HepG2 (cell line): Measurements from ENCODE around the gene NPC2. TPM values are rescaled to one million over a fixed set of nuclear protein-coding genes. Genes with fewer than 3 reads are reported as not detected.

Experiments
- KLF6 ChIP-seq: IDR thresholded peaks from 2 replicates; pipeline ENCODE4 v1.8.0; 2016; ENCODE audit warnings: missing biosample characterization, missing genetic modification reagents
- KMT2A ChIP-seq: sonication (generic); formaldehyde crosslinking; IDR thresholded peaks from 2 replicates; pipeline ENCODE4 v1.4.0; 2020; ENCODE audit warnings: missing genetic modification reagents
- NR0B2 ChIP-seq: sonication (generic); formaldehyde crosslinking; IDR thresholded peaks from 2 replicates; pipeline ENCODE4 v1.4.0; 2020; ENCODE audit warnings: mild to moderate bottlenecking, missing genetic modification reagents
- NR2C2 ChIP-seq: sonication (generic); formaldehyde crosslinking; IDR thresholded peaks from 2 replicates; pipeline ENCODE4 v1.4.0; 2020; ENCODE audit warnings: missing genetic modification reagents, mild to moderate bottlenecking, moderate library complexity, borderline replicate concordance
- PHF5A ChIP-seq: IDR thresholded peaks from one replicate; pipeline ENCODE4 v1.6.1; 2018; ENCODE audit warnings: low read depth, missing genetic modification reagents; ENCODE audit not compliant: unreplicated experiment
- RBFOX2 ChIP-seq: fragments of 200-400 bp; formaldehyde crosslinking; IDR thresholded peaks from 2 replicates; pipeline ENCODE4 v1.6.1; 2017; ENCODE audit warnings: low read depth, mild to moderate bottlenecking, low read length
- SKI ChIP-seq: fragments of 450-650 bp; IDR thresholded peaks from one replicate; pipeline ENCODE4 v1.6.1; 2018; ENCODE audit warnings: mild to moderate bottlenecking; ENCODE audit not compliant: partially characterized antibody
- SMARCE1 ChIP-seq: fragments of 450-650 bp; IDR thresholded peaks from 2 replicates; pipeline ENCODE4 v1.6.1; 2017; ENCODE audit warnings: borderline replicate concordance
- SOX6 ChIP-seq, 2 experiments: fragments of 450-650 bp in 1 of 2; sonication (generic) in 1 of 2; formaldehyde crosslinking in 1 of 2; IDR thresholded peaks; 2 replicates each; pipeline versions ENCODE4 v1.4.0 to v1.6.1; 2017 to 2020; ENCODE audit warnings: antibody characterized with exemption in 1 of 2, mild to moderate bottlenecking in 1 of 2, missing genetic modification reagents in 1 of 2
- TEAD3 ChIP-seq: optimal IDR thresholded peaks from 2 replicates; pipeline ENCODE3; 2016; ENCODE audit warnings: borderline replicate concordance
- TGIF2 ChIP-seq: IDR thresholded peaks from 2 replicates; pipeline ENCODE4 v1.6.1; 2016; ENCODE audit warnings: control low read depth, missing compliant biosample characterization
- TP53 ChIP-seq: sonication (generic); formaldehyde crosslinking; conservative IDR thresholded peaks from 2 replicates; pipeline ENCODE4 v1.4.0; 2020; ENCODE audit warnings: missing genetic modification reagents
- XRCC5 ChIP-seq: fragments of 200-400 bp; formaldehyde crosslinking; optimal IDR thresholded peaks from 2 replicates; pipeline ENCODE3; 2017; ENCODE audit warnings: mild to moderate bottlenecking, low read length
- ZBTB21 ChIP-seq: sonication (generic); formaldehyde crosslinking; IDR thresholded peaks from 2 replicates; pipeline ENCODE4 v1.4.0; 2020; ENCODE audit warnings: missing genetic modification reagents
- ZFP41 ChIP-seq: sonication (generic); formaldehyde crosslinking; IDR thresholded peaks from 2 replicates; pipeline ENCODE4 v1.4.0; 2020; ENCODE audit warnings: mild to moderate bottlenecking, missing genetic modification reagents, borderline replicate concordance
- ZNF230 ChIP-seq: sonication (generic); formaldehyde crosslinking; IDR thresholded peaks from 2 replicates; pipeline ENCODE4 v1.4.0; 2020; ENCODE audit warnings: mild to moderate bottlenecking, missing genetic modification reagents
- ZNF235 ChIP-seq: sonication (generic); formaldehyde crosslinking; IDR thresholded peaks from 2 replicates; pipeline ENCODE4 v1.8.1; 2023; ENCODE audit warnings: mild to moderate bottlenecking, missing genetic modification reagents, borderline replicate concordance
- ZNF431 ChIP-seq: sonication (generic); formaldehyde crosslinking; IDR thresholded peaks from 2 replicates; pipeline ENCODE4 v1.9.0; 2022; ENCODE audit warnings: missing genetic modification reagents, low read depth, mild to moderate bottlenecking, borderline replicate concordance
- ZNF484 ChIP-seq: sonication (generic); formaldehyde crosslinking; IDR thresholded peaks from 2 replicates; pipeline ENCODE4 v1.5.1; 2020; ENCODE audit warnings: mild to moderate bottlenecking, low read depth, missing genetic modification reagents, borderline replicate concordance
- ZNF503 ChIP-seq: sonication (generic); formaldehyde crosslinking; IDR thresholded peaks from 2 replicates; pipeline ENCODE4 v1.4.0; 2020; ENCODE audit warnings: missing genetic modification reagents
- ZNF589 ChIP-seq: sonication (generic); formaldehyde crosslinking; conservative IDR thresholded peaks from 2 replicates; pipeline ENCODE4 v1.8.0; 2022; ENCODE audit warnings: mild to moderate bottlenecking, moderate library complexity, missing genetic modification reagents
- ZNF790 ChIP-seq: sonication (generic); formaldehyde crosslinking; IDR thresholded peaks from 2 replicates; pipeline ENCODE4 v1.8.0; 2022; ENCODE audit warnings: missing genetic modification reagents, mild to moderate bottlenecking, borderline replicate concordance
- ZNF841 ChIP-seq: sonication (generic); formaldehyde crosslinking; IDR thresholded peaks from 2 replicates; pipeline ENCODE4 v1.8.1; 2023; ENCODE audit warnings: missing genetic modification reagents, borderline replicate concordance
- ZXDC ChIP-seq: sonication (generic); formaldehyde crosslinking; IDR thresholded peaks from 2 replicates; pipeline ENCODE4 v1.5.0; 2020; ENCODE audit warnings: mild to moderate bottlenecking, missing genetic modification reagents
- polyA plus RNA-seq, 8 experiments: library from polyadenylated mRNA; depleted of rRNA in 3 of 8; stranded (reverse) in 7 of 8; unstranded in 1 of 8; fragments of >200 nt; fragmentation: Illumina TruSeq in 4 of 8; extraction: Trizol in 4 of 8; gene quantifications; 2 replicates each; pipeline versions ENCODE4 v1.2.1 to v1.2.3, GENCODE V29; 2011 to 2016; ENCODE audit warnings: low read depth in 4 of 8, missing spikeins in 1 of 8, mixed read lengths in 1 of 8; ENCODE audit not compliant: insufficient read depth in 1 of 8
- total RNA-seq, 5 experiments: library from RNA; depleted of rRNA; stranded (reverse); fragments of >200 nt; fragmentation: Illumina TruSeq; extraction: Trizol; gene quantifications; 2 replicates each; pipeline ENCODE4 v1.2.3, GENCODE V29; 2016; ENCODE audit warnings: low read depth in 1 of 5

The NPC2 gene
- total and polyA plus RNA-seq, 2 of the 13 experiments (the other 11 are each of a cell fraction or from before 2014, with no cell fraction given), result 132 to 164 TPM

- TF ChIP-seq TGIF2 (CRISPR knock-in tag) (no peak), NR0B2 (CRISPR knock-in tag) (no peak; the same call in 1 of the 2 replicates), SOX6 (IDR thresholded peaks at IDR 0.05) (no peak), SOX6 (CRISPR knock-in tag; IDR thresholded peaks at IDR 0.05) (no peak), RBFOX2 (peak; percentile 72), ZBTB21 (no peak), KMT2A (CRISPR knock-in tag) (no peak; the same call in none of the 2 replicates), ZNF484 (no peak), ZNF431 (CRISPR knock-in tag) (no peak), ZNF503 (CRISPR knock-in tag) (no peak), NR2C2 (no peak), ZNF589 (CRISPR knock-in tag) (no peak; the same call in 1 of the 2 replicates), PHF5A (no peak), SMARCE1 (no peak), ZNF235 (no peak), KLF6 (no peak), TEAD3 (CRISPR knock-in tag) (no peak), ZNF790 (CRISPR knock-in tag) (no peak), ZNF230 (CRISPR knock-in tag) (no peak), ZXDC (no peak), TP53 (CRISPR knock-in tag) (no peak), ZNF841 (CRISPR knock-in tag) (no peak), ZFP41 (CRISPR knock-in tag) (no peak), SKI (no peak), XRCC5 (peak; percentile 39)
Observed at GRCh38 chr14:74493343-74494261, 497 bp upstream of the NPC2 start, which contains the start of gene ISCA2 (continued).
